ENCODE measurements around the gene SYDE2.

The SYDE2 gene

DNA sequence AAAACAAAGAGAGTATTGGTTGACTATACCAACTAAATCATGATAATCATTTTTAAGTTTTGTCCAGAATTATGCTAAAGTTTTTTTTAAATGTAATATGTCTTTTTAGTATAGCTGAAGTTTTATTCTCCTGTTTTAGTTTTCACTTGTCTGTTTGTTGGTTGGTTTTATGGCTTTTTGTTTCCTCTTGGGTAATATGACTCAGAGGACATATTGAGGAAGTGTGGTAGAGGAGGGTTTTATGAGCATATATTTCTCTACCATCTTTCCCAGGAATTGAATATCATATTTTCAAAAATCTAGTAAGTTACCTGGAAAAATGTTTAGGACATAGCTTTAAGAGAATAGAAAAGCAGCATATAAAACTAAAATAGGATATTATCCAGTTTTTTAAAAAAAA, 84.0 kb downstream of the SYDE2 start:
- no peak for DNase-seq

DNA sequence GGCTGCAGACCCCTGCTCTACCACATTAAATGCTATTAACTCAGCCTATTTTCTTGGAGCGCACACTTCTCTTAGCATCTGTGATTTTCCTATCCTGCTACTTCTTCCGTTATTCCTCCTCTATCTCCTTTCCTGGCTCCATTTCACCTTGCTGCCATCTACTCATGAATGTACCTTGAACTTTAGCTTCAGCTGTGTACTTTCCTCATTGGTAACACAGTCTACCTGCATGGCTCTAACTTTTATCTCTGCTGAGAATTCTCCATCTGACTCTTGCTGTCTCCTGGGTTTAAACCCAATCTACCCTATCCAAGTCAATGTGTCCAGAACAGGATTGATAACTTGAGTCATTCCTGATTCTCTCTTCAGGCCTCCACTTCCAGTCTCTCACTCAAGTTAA, 84.9 kb downstream of the SYDE2 start:
- DNase-seq, result no peak

DNA sequence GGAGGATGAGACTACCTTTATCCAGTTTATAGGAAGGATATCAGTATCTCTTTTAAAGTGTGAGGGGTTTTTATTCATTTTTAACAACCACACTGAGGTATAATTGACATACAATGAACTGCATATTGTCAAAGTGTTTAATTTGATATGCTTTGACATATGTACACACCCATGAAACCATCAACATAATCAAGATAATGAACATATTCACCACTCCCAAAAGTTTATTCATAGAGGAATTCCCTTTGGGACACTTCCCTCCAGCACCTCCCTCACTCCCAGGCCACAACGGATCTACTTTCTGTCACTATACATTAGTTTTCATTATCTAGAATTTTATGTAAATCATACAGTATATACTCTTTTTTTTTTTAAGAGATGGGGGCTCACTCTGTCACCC, 89.1 kb downstream of the SYDE2 start:
- DNase-seq, result no peak

DNA sequence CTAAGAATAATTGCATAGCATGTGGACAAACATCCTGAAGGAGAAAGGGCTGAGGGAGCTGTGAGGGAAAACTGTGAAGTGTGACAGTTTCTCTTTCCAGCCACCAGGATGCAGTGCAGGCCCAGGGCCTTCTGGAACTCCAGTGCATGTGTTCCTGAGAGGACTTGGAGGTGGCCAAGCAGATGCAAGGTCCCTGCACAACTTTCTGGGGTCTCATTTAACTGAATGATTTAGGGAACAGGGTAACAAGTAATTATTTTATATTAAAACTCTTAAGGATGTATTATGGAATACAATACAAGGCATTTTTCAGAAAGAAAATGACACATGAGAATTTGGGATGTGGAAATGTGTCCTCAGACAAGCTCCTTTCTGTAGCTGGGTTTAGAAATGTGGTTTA, 91.3 kb downstream of the SYDE2 start:
- peak; percentile 85 for DNase-seq

Measured in NCI-H510A treated with DMSO at 0.1 percent for 48 hours (cell line).